ENCODE data around the gene B3GLCT. TPM values are rescaled to one million over a fixed set of nuclear protein-coding genes. Genes with fewer than 3 reads are reported as not detected.
"Not testable (repeated sequence)": the region's sequence is repeated elsewhere in the genome, so short reads cannot be mapped to it uniquely, and the experiment has no call there.

B3GLCT gene
- total RNA-seq, 4 donors from 2014 or later = 10.8 to 14.0 (median 11.8) TPM

DNA sequence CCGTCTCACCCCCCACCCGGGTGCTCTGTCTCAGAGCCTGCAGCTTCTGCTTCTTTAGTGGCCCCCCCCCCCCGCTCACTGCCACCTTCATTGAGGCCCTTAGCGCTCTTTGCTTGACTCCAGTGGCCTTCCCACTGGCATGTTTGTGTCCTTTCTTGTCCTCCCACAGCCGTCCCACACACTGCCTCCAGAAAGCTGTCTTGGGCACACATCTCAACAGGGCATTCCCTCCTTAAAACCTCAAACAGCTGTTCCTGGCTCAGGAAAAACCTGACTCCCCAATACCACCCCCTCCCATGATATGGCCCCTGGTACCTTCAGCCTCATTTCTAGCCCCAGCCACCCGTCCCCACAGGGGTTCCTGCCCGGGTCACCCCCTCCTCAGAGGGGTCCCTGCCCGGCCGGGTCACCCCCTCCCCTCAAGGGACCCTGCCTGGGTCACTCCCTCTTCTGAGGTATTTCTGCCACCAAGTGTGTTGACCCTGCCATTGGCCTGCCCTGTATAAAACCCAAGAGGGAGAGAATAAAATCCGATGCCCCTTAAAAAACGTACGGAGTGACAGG lies 8.9 kb downstream of the B3GLCT start:
- H3K36me3 ChIP-seq = no peaks in the 10 kb centered on the region
- H3K9me3 ChIP-seq = no peaks in the 10 kb centered on the region
- TF ChIP-seq, protein P1, sequence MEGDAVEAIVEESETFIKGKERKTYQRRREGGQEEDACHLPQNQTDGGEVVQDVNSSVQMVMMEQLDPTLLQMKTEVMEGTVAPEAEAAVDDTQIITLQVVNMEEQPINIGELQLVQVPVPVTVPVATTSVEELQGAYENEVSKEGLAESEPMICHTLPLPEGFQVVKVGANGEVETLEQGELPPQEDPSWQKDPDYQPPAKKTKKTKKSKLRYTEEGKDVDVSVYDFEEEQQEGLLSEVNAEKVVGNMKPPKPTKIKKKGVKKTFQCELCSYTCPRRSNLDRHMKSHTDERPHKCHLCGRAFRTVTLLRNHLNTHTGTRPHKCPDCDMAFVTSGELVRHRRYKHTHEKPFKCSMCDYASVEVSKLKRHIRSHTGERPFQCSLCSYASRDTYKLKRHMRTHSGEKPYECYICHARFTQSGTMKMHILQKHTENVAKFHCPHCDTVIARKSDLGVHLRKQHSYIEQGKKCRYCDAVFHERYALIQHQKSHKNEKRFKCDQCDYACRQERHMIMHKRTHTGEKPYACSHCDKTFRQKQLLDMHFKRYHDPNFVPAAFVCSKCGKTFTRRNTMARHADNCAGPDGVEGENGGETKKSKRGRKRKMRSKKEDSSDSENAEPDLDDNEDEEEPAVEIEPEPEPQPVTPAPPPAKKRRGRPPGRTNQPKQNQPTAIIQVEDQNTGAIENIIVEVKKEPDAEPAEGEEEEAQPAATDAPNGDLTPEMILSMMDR (IDR thresholded peaks at IDR 0.05) = no peak
- TF ChIP-seq POLR2A (IDR thresholded peaks at IDR 0.05) = no peak
- H3K4me3 ChIP-seq (replicated peaks in 1 of 3) = no peak overlapping the region
- intact Hi-C loops (cut with DNase I) = loop anchor here (5.0 kb wide), 1 partner anchor 41 kb away; no protein-coding TSS in a partner anchor
- 83% methylated on average over 12 of the region's 12 CpGs for WGBS, 2 donors
- no peak for DNase-seq
- H3K27ac ChIP-seq = peak overlapping the region in 2 of 3 donors; percentile 2 to 13
- peaks cover 19 to 27% of the 10 kb centered on the region in 2 donors for H3K4me1 ChIP-seq
- H3K27me3 ChIP-seq = no peaks in the 10 kb centered on the region

DNA sequence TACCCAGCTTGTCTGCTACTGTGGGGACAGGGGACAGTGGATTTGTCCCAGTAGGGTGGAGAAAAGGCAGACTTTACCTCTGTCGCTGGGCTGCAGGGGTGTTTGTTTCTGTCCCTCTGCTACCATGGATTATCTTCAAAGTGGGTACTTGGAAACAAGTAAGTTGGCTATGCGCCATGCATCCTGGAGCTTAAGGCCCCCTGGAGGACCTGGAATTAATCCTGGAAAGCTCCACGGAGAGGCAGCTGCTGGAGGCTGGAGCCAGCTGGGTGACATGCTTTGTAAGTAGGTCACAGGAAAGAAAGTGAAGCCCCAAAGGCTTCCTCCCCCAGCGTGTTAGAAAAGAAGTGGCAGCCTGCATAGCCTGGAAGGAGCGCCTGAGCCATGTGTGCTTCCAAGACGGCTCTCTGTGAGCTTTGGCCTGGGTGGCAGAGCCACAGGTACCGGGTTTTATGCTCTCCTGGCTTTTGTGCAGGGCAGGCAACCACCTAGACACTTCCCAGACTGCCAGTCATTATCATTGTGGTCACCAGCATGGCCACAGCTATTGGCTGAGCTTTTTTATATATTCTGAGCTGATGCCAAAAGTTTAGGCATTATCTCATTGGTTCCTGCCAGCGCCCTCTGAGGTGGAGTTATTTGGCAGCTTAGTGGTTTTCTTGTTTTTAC lies 9.5 kb downstream of the B3GLCT start:
- Histone ChIP-seq H3K27me3 (no peaks in the 10 kb centered on the region), H3K4me1 (peaks cover 19 to 27% of the 10 kb centered on the region in 2 donors), H3K27ac (peak overlapping the region; percentile 2 to 13 (median 3)), H3K4me3 (replicated peaks in 1 of 3) (no peak overlapping the region), H3K9me3 (no peaks in the 10 kb centered on the region), H3K36me3 (no peaks in the 10 kb centered on the region)
- no peak for TF ChIP-seq POLR2A (IDR thresholded peaks at IDR 0.05)
- TF ChIP-seq, protein P1 (IDR thresholded peaks at IDR 0.05) = no peak
- intact Hi-C loops (cut with DNase I) = loop anchor here (5.0 kb wide), 1 partner anchor 42 kb away; no protein-coding TSS in a partner anchor
- peak; percentile 61 to 66 for DNase-seq
- WGBS, 2 donors = 22 to 26% methylated on average over 8 of the region's 8 CpGs

DNA sequence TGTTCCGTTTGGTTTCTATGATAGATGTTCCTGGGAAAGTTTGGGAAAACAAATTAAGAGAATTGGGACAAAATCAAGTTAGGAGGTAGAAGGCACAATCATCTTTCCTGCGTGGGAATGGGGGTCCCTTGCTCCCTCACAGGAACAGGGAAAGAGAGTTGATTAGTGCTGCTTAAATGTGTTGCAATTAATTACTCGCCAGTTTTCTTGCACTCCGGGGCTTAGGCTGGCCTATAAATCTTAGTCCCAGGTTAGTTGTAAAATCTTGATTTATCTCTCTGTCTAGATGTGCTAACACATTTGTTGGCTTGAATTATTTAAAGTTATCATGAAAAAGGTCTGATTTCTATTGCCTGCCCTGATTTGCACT lies 10.1 kb downstream of the B3GLCT start:
- no peak for DNase-seq
- Histone ChIP-seq H3K27me3 (no peaks in the 10 kb centered on the region), H3K27ac (no peak overlapping the region), H3K4me3 (replicated peaks in 1 of 3) (no peak overlapping the region), H3K36me3 (no peaks in the 10 kb centered on the region), H3K9me3 (no peaks in the 10 kb centered on the region), H3K4me1 (peaks cover 19 to 27% of the 10 kb centered on the region in 2 donors)
- 63 to 64% methylated on average over 4 of the region's 4 CpGs for WGBS, 2 donors
- intact Hi-C loops (cut with DNase I) = loop anchor here (5.0 kb wide), 1 partner anchor 43 kb away; no protein-coding TSS in a partner anchor
- TF ChIP-seq, protein P1 (IDR thresholded peaks at IDR 0.05) = no peak
- TF ChIP-seq POLR2A (IDR thresholded peaks at IDR 0.05) = no peak

DNA sequence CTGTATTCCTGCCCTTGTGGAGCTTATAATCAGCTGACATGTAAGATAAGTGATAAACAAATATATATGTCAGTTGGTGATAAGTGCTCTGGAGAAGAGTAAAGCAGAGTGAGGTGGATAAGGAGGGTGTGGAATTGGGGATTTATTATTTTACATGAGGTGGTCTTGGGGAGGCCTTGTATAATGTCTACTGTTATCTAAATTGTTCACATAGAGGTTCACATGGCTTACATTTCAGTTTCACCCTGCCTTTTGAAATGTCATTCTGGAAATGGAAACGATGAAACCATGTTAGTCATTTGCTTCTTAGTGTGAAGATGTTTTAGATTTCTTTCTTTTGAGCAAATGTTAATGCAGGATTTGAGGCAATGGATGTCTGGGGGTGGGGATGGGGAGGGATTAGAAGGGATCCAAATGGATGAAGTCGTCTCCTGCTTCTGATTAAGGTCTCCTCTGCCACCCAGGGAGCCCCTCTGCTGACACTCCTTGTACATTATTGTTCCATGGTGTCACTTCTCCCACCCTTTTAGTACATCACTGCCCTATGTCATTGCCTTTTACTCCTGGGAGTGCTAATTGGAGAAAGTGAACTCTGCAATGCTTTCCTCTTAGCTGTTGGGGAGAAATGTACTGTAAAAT lies 14.0 kb downstream of the B3GLCT start:
- Histone ChIP-seq H3K4me1 (peaks cover 8 to 12% of the 10 kb centered on the region in 2 donors), H3K36me3 (no peaks in the 10 kb centered on the region), H3K27me3 (no peaks in the 10 kb centered on the region), H3K4me3 (replicated peaks in 1 of 3) (no peak overlapping the region), H3K27ac (no peak overlapping the region), H3K9me3 (no peaks in the 10 kb centered on the region)
- no peak for TF ChIP-seq POLR2A (IDR thresholded peaks at IDR 0.05)
- TF ChIP-seq, protein P1 (IDR thresholded peaks at IDR 0.05) = no peak
- intact Hi-C loops (cut with DNase I) = no loop called here
- WGBS, 2 donors = 77 to 85% methylated on average over 2 of the region's 2 CpGs
- no peak for DNase-seq

DNA sequence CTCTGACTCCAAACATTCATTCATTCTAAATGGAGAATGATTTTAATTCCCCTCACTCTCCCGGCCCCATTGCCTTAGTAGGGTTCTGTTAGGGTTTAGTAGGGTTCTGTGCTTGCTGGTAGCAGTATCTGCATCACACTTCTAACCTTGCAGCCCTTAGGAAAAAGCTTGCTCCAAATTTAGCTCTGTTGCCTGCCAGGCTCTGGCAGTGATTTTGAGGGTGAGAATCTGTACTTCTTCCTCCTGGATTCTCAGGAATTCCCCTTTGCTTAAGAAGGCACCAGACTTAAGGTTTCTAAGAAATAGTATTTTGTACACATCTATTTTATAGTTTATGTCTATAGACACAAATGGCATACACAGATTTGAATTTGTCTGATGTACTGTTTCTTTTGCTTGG lies 14.7 kb downstream of the B3GLCT start:
- no peaks in the 10 kb centered on the region for H3K9me3 ChIP-seq
- TF ChIP-seq POLR2A (IDR thresholded peaks at IDR 0.05) = no peak
- TF ChIP-seq, protein P1 (IDR thresholded peaks at IDR 0.05) = no peak
- H3K4me3 ChIP-seq (replicated peaks in 1 of 3) = no peak overlapping the region
- H3K36me3 ChIP-seq = no peaks in the 10 kb centered on the region
- DNase-seq = no peak
- intact Hi-C loops (cut with DNase I) = no loop called here
- H3K27me3 ChIP-seq = no peaks in the 10 kb centered on the region
- no peak overlapping the region for H3K27ac ChIP-seq
- 55 to 82% methylated on average over 1 of the region's 1 CpG for WGBS, 2 donors
- peaks cover 1 to 5% of the 10 kb centered on the region in 2 donors for H3K4me1 ChIP-seq

DNA sequence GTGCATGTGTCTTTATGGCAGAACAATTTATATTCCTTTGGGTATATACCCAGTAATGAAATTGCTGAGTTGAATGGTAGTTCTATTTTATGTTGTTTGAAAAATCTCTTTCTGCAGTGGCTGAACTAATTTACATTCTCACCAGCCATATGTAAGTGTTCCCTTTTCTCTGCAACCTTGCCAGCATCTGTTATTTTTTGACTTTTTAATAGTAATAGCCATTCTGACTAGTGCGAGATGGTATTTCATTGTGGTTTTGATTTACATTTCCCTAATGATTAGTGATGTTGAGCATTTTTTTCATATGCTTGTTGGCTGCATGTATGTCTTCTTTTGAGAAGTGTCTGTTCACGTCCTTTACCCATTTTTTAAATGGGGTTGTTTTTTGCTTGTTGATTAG lies 17.1 kb downstream of the B3GLCT start:
- DNase-seq; H3K9me3 ChIP-seq; H3K4me1 ChIP-seq; H3K4me3 ChIP-seq (replicated peaks in 1 of 3); H3K27me3 ChIP-seq; H3K36me3 ChIP-seq; intact Hi-C loops (cut with DNase I); H3K27ac ChIP-seq: not testable (repeated sequence)
- WGBS, 2 donors = 98 to 99% methylated on average over 2 of the region's 2 CpGs
